Caco-2 (cell line): Measurements from ENCODE around the gene TNP2. TPM values are rescaled to one million over a fixed set of nuclear protein-coding genes. Genes with fewer than 3 reads are reported as not detected.
A peak's percentile ranks its signal among the peaks of the same experiment; 100 is the strongest.

Experiments
- BruUV-seq: library from RNA; stranded (reverse); fragments of 400-500 nt; replicated peaks from 2 replicates; lab custom pipeline; 2021; lab: Mats Ljungman, UMichigan
- CTCF ChIA-PET: fragments of 300-600 bp; sonication (Branson Sonifier 250); formaldehyde crosslinking; loops from one replicate; lab custom pipeline; 2022; ENCODE audit warnings: antibody characterized with exemption; lab: Charles Lee
- POLR2A ChIA-PET: fragments of 300-600 bp; sonication (Branson Sonifier 250); formaldehyde crosslinking; loops from one replicate; lab custom pipeline; 2022; ENCODE audit warnings: antibody characterized with exemption; lab: Charles Lee
- DNase-seq, 2 experiments: peaks; one replicate each; pipeline versions ENCODE4 v3.0.0 to v3.0.0-alpha.2; 2020 to 2022
- H3K27me3 ChIP-seq: replicated peaks from 2 replicates; pipeline ENCODE4 v1.6.0; 2011; ENCODE audit warnings: low read length; ENCODE audit not compliant: control insufficient read depth, insufficient read depth
- H3K36me3 ChIP-seq: 2 replicates; pipeline ENCODE4 v1.5.1; 2011; ENCODE audit warnings: low read length; ENCODE audit not compliant: control insufficient read depth, insufficient read depth
- H3K4me1 ChIP-seq: fragments of 250-450 bp; sonication (Bioruptor Pico); 2 replicates; pipeline ENCODE4 v1.5.1; 2020; ENCODE audit warnings: mild to moderate bottlenecking
- H3K4me3 ChIP-seq: 2 replicates; pipeline ENCODE4 v1.5.1; 2011; ENCODE audit warnings: low read depth, mild to moderate bottlenecking, control low read depth, low read length
- H3K9me3 ChIP-seq: fragments of 250-450 bp; sonication (Bioruptor Pico); 2 replicates; pipeline ENCODE4 v1.5.1; 2020; ENCODE audit warnings: mild to moderate bottlenecking, moderate library complexity
- H3K27ac Mint-ChIP-seq: one replicate; pipeline ENCODE4 v1.8.0; 2022; ENCODE audit warnings: mixed read lengths; ENCODE audit not compliant: unreplicated experiment
- H3K27me3 Mint-ChIP-seq: one replicate; pipeline ENCODE4 v1.8.0; 2022; ENCODE audit warnings: mixed read lengths; ENCODE audit not compliant: insufficient read depth, unreplicated experiment
- H3K36me3 Mint-ChIP-seq: one replicate; pipeline ENCODE4 v1.8.0; 2022; ENCODE audit warnings: mild to moderate bottlenecking, mixed read lengths; ENCODE audit not compliant: insufficient read depth, unreplicated experiment
- H3K4me1 Mint-ChIP-seq: one replicate; pipeline ENCODE4 v1.8.0; 2022; ENCODE audit warnings: low read depth, mixed read lengths; ENCODE audit not compliant: unreplicated experiment
- H3K4me3 Mint-ChIP-seq: one replicate; pipeline ENCODE4 v1.8.0; 2022; ENCODE audit warnings: mild to moderate bottlenecking, moderate library complexity, mixed read lengths; ENCODE audit not compliant: unreplicated experiment
- H3K9me3 Mint-ChIP-seq: one replicate; pipeline ENCODE4 v1.8.0; 2022; ENCODE audit warnings: mixed read lengths; ENCODE audit not compliant: unreplicated experiment
- CTCF ChIP-seq, 2 experiments: fragments of 200-600 bp in 1 of 2; IDR thresholded peaks; 1 replicate in 1 of 2; 2 replicates in 1 of 2; pipeline versions ENCODE4 v1.5.1 to v1.8.0; 2011 to 2022; ENCODE audit warnings: antibody characterized with exemption in 1 of 2, control low read depth in 1 of 2, inconsistent platforms in 1 of 2, low read depth in 1 of 2, low read length in 1 of 2, mild to moderate bottlenecking in 1 of 2, moderate library complexity in 1 of 2; ENCODE audit not compliant: insufficient read depth in 1 of 2, severe bottlenecking in 1 of 2, unreplicated experiment in 1 of 2
- intact Hi-C: fragments of 100-400 bp; cut with micrococcal nuclease; formaldehyde crosslinking; loops from one replicate; pipeline ENCODE4 v1.10.0; 2022; ENCODE audit not compliant: unreplicated experiment
- total RNA-seq: library from RNA; stranded (reverse); gene quantifications from 2 replicates; pipeline ENCODE4 v1.2.3, GENCODE V29; 2022

TNP2 gene
- total RNA-seq, 1 experiment from 2014 or later, result not detected

- H3K36me3 ChIP-seq, result no peaks in the 10 kb centered on the region
- CTCF ChIA-PET, result no interaction called here
- Mint-ChIP-seq H3K4me1 (peaks cover 22% of the 10 kb centered on the region), H3K36me3 (peaks cover 12% of the 10 kb centered on the region), H3K4me3 (no peak overlapping the region), H3K27ac (peak overlapping the region; percentile 61), H3K9me3 (no peaks in the 10 kb centered on the region), H3K27me3 (no peaks in the 10 kb centered on the region)
- H3K9me3 ChIP-seq, result no peaks in the 10 kb centered on the region
- BruUV-seq, result no TSS peak
- H3K4me3 ChIP-seq, result no peak overlapping the region
- POLR2A ChIA-PET, result no interaction called here
- DNase-seq, result peak; percentile 38 to 70
- intact Hi-C loops, result no loop called here
- H3K27me3 ChIP-seq, result no peaks in the 10 kb centered on the region
- peak in 1 of 2 experiments; percentile 16 for TF ChIP-seq CTCF (IDR thresholded peaks at IDR 0.05; ENCODE audit: insufficient read depth in 1 of 2, low read depth in 1 of 2, low read length in 1 of 2, severe bottlenecking in 1 of 2, unreplicated experiment in 1 of 2)
- peaks cover 42% of the 10 kb centered on the region for H3K4me1 ChIP-seq
Observed at GRCh38 chr16:11315510-11315909, 46.4 kb upstream of the TNP2 start.

GRCh38 chr16:11314309-11314894 lies 45.3 kb upstream of the TNP2 start:
- Histone ChIP-seq H3K36me3 (no peaks in the 10 kb centered on the region), H3K27me3 (no peaks in the 10 kb centered on the region), H3K4me1 (peaks cover 38% of the 10 kb centered on the region), H3K9me3 (no peaks in the 10 kb centered on the region), H3K4me3 (no peak overlapping the region)
- no peak for TF ChIP-seq CTCF (IDR thresholded peaks at IDR 0.05; ENCODE audit: insufficient read depth in 1 of 2, low read depth in 1 of 2, low read length in 1 of 2, severe bottlenecking in 1 of 2, unreplicated experiment in 1 of 2)
- ChIA-PET POLR2A (no interaction called here), CTCF (interaction anchor here (0.7 kb wide), 1 partner anchor 308 kb away, joined by 4 read pairs; no protein-coding TSS in a partner anchor)
- Mint-ChIP-seq H3K4me1 (peaks cover 22% of the 10 kb centered on the region), H3K27me3 (no peaks in the 10 kb centered on the region), H3K9me3 (no peaks in the 10 kb centered on the region), H3K27ac (peak overlapping the region; percentile 72), H3K36me3 (peaks cover 12% of the 10 kb centered on the region), H3K4me3 (no peak overlapping the region)
- intact Hi-C loops, result no loop called here
- no peak for DNase-seq
- no TSS peak for BruUV-seq

GRCh38 chr16:11313493-11314308 lies 44.6 kb upstream of the TNP2 start:
- no peaks in the 10 kb centered on the region for H3K36me3 ChIP-seq
- no peaks in the 10 kb centered on the region for H3K9me3 ChIP-seq
- H3K27me3 ChIP-seq, result no peaks in the 10 kb centered on the region
- CTCF ChIA-PET, result interaction anchor here (0.7 kb wide), 1 partner anchor 309 kb away, joined by 4 read pairs; no protein-coding TSS in a partner anchor
- no peak overlapping the region for H3K4me3 ChIP-seq
- Mint-ChIP-seq H3K9me3 (no peaks in the 10 kb centered on the region), H3K27me3 (no peaks in the 10 kb centered on the region), H3K36me3 (peaks cover 12% of the 10 kb centered on the region), H3K4me1 (peaks cover 19% of the 10 kb centered on the region), H3K27ac (peak overlapping the region; percentile 72), H3K4me3 (peak overlapping the region; percentile 70)
- DNase-seq, result no peak
- no peak for TF ChIP-seq CTCF (IDR thresholded peaks at IDR 0.05; ENCODE audit: insufficient read depth in 1 of 2, low read depth in 1 of 2, low read length in 1 of 2, severe bottlenecking in 1 of 2, unreplicated experiment in 1 of 2)
- POLR2A ChIA-PET, result interaction anchor here (0.7 to 1.5 kb wide), 2 partner anchors 13 to 58 kb away, joined by 5 to 19 read pairs; partner anchors contain the start of gene SOCS1
- intact Hi-C loops, result loop anchor here (1.0 to 2.0 kb wide), 5 partner anchors 15 to 57 kb away; partner anchors contain the start of genes RMI2 and SOCS1
- H3K4me1 ChIP-seq, result peaks cover 38% of the 10 kb centered on the region
- no TSS peak for BruUV-seq
